PC-9 (cell line): ENCODE results near the gene IGF1. TPM values are rescaled to one million over a fixed set of nuclear protein-coding genes. Genes with fewer than 3 reads are reported as not detected.

Source experiments
- BruUV-seq: library from RNA; stranded (reverse); fragments of 400-500 nt; replicated peaks from 2 replicates; lab custom pipeline; 2021; lab: Mats Ljungman, UMichigan
- CTCF ChIA-PET: fragments of 300-600 bp; sonication (Branson Sonifier 250); formaldehyde crosslinking; loops from one replicate; lab custom pipeline; 2022; ENCODE audit warnings: antibody characterized with exemption; lab: Charles Lee
- POLR2A ChIA-PET: fragments of 300-600 bp; sonication (Branson Sonifier 250); formaldehyde crosslinking; loops from one replicate; lab custom pipeline; 2022; ENCODE audit warnings: antibody characterized with exemption; ENCODE audit not compliant: unreplicated experiment; lab: Charles Lee
- DNase-seq, 2 experiments: peaks; one replicate each; pipeline versions ENCODE4 v3.0.0 to v3.0.0-alpha.2; 2015 to 2022; ENCODE audit warnings: mixed read lengths in 1 of 2
- H2AFZ ChIP-seq: fragments of 200-600 bp; sonication (generic); 2 replicates; pipeline ENCODE4 v1.8.1; 2017; ENCODE audit warnings: antibody characterized with exemption
- H3F3A ChIP-seq: fragments of 200-600 bp; sonication (generic); 2 replicates; pipeline ENCODE4 v1.8.1; 2017; ENCODE audit warnings: antibody characterized with exemption, mild to moderate bottlenecking, low read depth; ENCODE audit not compliant: insufficient read depth
- H3K27ac ChIP-seq: fragments of 200-600 bp; sonication (generic); 2 replicates; pipeline ENCODE4 v1.6.1; 2016; ENCODE audit warnings: mixed run types
- H3K27me3 ChIP-seq: fragments of 200-600 bp; sonication (generic); 2 replicates; pipeline ENCODE4 v1.6.1; 2016; ENCODE audit warnings: low read depth, mixed run types; ENCODE audit not compliant: insufficient read depth
- H3K36me3 ChIP-seq: fragments of 200-600 bp; sonication (generic); 2 replicates; pipeline ENCODE4 v1.6.1; 2016; ENCODE audit warnings: low read depth, mixed run types
- H3K4me1 ChIP-seq: fragments of 200-600 bp; sonication (generic); replicated peaks from 2 replicates; pipeline ENCODE4 v1.6.1; 2016; ENCODE audit warnings: mixed run types; ENCODE audit not compliant: insufficient read depth
- H3K4me2 ChIP-seq: fragments of 200-600 bp; sonication (generic); 2 replicates; pipeline ENCODE4 v1.6.1; 2017; ENCODE audit warnings: mixed run types
- H3K4me3 ChIP-seq: fragments of 200-600 bp; sonication (generic); 2 replicates; pipeline ENCODE4 v1.6.1; 2016; ENCODE audit warnings: mixed run types
- H3K79me2 ChIP-seq: fragments of 200-600 bp; sonication (generic); 2 replicates; pipeline ENCODE4 v1.6.1; 2017; ENCODE audit warnings: low read depth, mixed run types
- H3K9me2 ChIP-seq: fragments of 200-600 bp; sonication (generic); 2 replicates; pipeline ENCODE4 v1.8.1; 2017; ENCODE audit warnings: mild to moderate bottlenecking; ENCODE audit not compliant: insufficient read depth
- H3K9me3 ChIP-seq: fragments of 200-600 bp; sonication (generic); 2 replicates; pipeline ENCODE4 v1.8.1; 2016; ENCODE audit warnings: low read depth; ENCODE audit not compliant: insufficient read depth
- H4K20me1 ChIP-seq: fragments of 200-600 bp; sonication (generic); 2 replicates; pipeline ENCODE4 v1.8.1; 2017; ENCODE audit not compliant: insufficient read depth
- CTCF ChIP-seq: fragments of 200-600 bp; sonication (generic); conservative IDR thresholded peaks from 2 replicates; pipeline ENCODE4 v1.6.1; 2017; ENCODE audit warnings: mixed run types, antibody characterized with exemption, mild to moderate bottlenecking, moderate library complexity
- EZH2 ChIP-seq: fragments of 200-600 bp; sonication (generic); IDR thresholded peaks from 2 replicates; pipeline ENCODE4 v1.8.0; 2017; ENCODE audit warnings: antibody characterized with exemption, low read depth
- intact Hi-C: fragments of 100-400 bp; cut with micrococcal nuclease; formaldehyde crosslinking; loops from one replicate; pipeline ENCODE4 v1.10.0; 2022; ENCODE audit not compliant: unreplicated experiment
- total RNA-seq: library from RNA; stranded (reverse); gene quantifications from 2 replicates; pipeline ENCODE4 v1.2.3, GENCODE V29; 2021

The IGF1 gene
- total RNA-seq, 1 experiment from 2014 or later = not detected

DNA sequence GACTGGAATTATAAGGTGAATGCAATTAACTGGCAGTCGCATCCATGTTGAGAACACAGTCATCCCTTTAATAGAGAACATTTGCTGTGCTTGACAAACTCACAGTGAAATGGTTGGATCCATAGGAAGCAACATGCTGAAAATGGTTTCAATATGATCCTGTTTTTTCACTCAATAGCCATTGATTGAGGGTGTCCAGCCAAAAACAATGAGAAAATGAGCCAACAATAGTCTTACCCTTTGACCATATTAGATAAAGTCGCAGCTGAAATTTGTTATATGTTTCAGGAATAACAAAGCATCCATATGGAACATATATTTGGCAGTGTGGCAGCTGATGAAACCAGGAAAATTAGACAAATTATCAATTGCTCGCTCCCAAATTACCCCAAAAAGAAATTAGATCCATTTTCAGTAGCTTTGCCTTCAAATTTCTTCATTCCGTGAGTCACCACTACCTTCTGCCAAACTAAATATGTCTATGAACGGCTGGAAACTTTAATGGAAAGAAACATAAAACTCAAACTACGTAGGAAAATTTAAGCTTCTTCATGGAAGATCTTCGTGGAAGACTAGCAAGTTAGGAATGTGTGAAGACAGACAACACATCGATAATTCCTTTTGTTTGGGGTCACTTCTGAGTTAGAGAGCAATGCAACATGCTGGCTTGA lies 17.4 kb downstream of the IGF1 start:
- no peaks in the 10 kb centered on the region for H3K9me2 ChIP-seq
- no peaks in the 10 kb centered on the region for H3K9me3 ChIP-seq
- BruUV-seq = no TSS peak
- H3K27me3 ChIP-seq = no peaks in the 10 kb centered on the region
- no peak overlapping the region for H2AFZ ChIP-seq
- TF ChIP-seq EZH2 (no peak), CTCF (no peak)
- intact Hi-C loops = no loop called here
- H3K4me1 ChIP-seq = no peaks in the 10 kb centered on the region
- ChIA-PET POLR2A (no interaction called here), CTCF (no interaction called here)
- no peak for DNase-seq
- H3F3A ChIP-seq = no peaks in the 10 kb centered on the region
- no peak overlapping the region for H3K4me2 ChIP-seq
- no peak overlapping the region for H3K4me3 ChIP-seq
- no peaks in the 10 kb centered on the region for H4K20me1 ChIP-seq
- H3K27ac ChIP-seq = no peak overlapping the region
- no peaks in the 10 kb centered on the region for H3K36me3 ChIP-seq
- H3K79me2 ChIP-seq = no peaks in the 10 kb centered on the region

GRCh38 chr12:102462386-102462785 lies 18.0 kb downstream of the IGF1 start:
- Histone ChIP-seq H3K27ac (no peak overlapping the region), H4K20me1 (no peaks in the 10 kb centered on the region), H3F3A (no peaks in the 10 kb centered on the region), H3K27me3 (no peaks in the 10 kb centered on the region), H3K9me3 (no peaks in the 10 kb centered on the region), H3K4me1 (no peaks in the 10 kb centered on the region), H3K4me3 (no peak overlapping the region), H3K79me2 (no peaks in the 10 kb centered on the region), H3K36me3 (no peaks in the 10 kb centered on the region), H2AFZ (no peak overlapping the region), H3K9me2 (no peaks in the 10 kb centered on the region), H3K4me2 (no peak overlapping the region)
- TF ChIP-seq EZH2 = no peak
- TF ChIP-seq CTCF = no peak
- DNase-seq = no peak
- intact Hi-C loops = no loop called here
- ChIA-PET CTCF (no interaction called here), POLR2A (no interaction called here)
- no TSS peak for BruUV-seq

GRCh38 chr12:102461501-102461900 lies 18.9 kb downstream of the IGF1 start:
- H3K79me2 ChIP-seq = no peaks in the 10 kb centered on the region
- no peak for TF ChIP-seq CTCF
- no peak for TF ChIP-seq EZH2
- BruUV-seq = no TSS peak
- no peak overlapping the region for H3K4me3 ChIP-seq
- H3K36me3 ChIP-seq = no peaks in the 10 kb centered on the region
- no peaks in the 10 kb centered on the region for H3K9me3 ChIP-seq
- H4K20me1 ChIP-seq = no peaks in the 10 kb centered on the region
- ChIA-PET POLR2A (no interaction called here), CTCF (no interaction called here)
- intact Hi-C loops = no loop called here
- DNase-seq = no peak
- no peak overlapping the region for H3K27ac ChIP-seq
- no peak overlapping the region for H3K4me2 ChIP-seq
- no peak overlapping the region for H2AFZ ChIP-seq
- no peaks in the 10 kb centered on the region for H3K27me3 ChIP-seq
- no peaks in the 10 kb centered on the region for H3K4me1 ChIP-seq
- H3K9me2 ChIP-seq = no peaks in the 10 kb centered on the region
- no peaks in the 10 kb centered on the region for H3F3A ChIP-seq
